H1 (cell line): Measurements from ENCODE around the gene MCM6. TPM values are rescaled to one million over a fixed set of nuclear protein-coding genes. Genes with fewer than 3 reads are reported as not detected.

Experiments
- CTCF ChIA-PET: fragments of 300-600 bp; sonication (Branson Sonifier 250); formaldehyde crosslinking; loops from one replicate; lab custom pipeline; 2021; ENCODE audit not compliant: partially characterized antibody; lab: Charles Lee
- POLR2A ChIA-PET: fragments of 300-600 bp; sonication (Branson Sonifier 250); formaldehyde crosslinking; loops from one replicate; lab custom pipeline; 2021; ENCODE audit warnings: inconsistent platforms; ENCODE audit not compliant: partially characterized antibody; lab: Charles Lee
- DNase-seq, 2 experiments: peaks; one replicate each; pipeline versions ENCODE4 v3.0.0 to v3.0.0-alpha.2; 2010 to 2022; ENCODE audit warnings: low spot score in 2 of 2, low read depth in 1 of 2, mixed read lengths in 1 of 2
- FAIRE-seq: peaks from 2 replicates; lab custom pipeline; 2011; peaks lifted over from hg19 to GRCh38; lab: Jason Lieb, UNC
- H2AFZ ChIP-seq: 2 replicates; pipeline ENCODE4 v1.8.1; 2012; ENCODE audit warnings: low read length, inconsistent platforms
- H2AK5ac ChIP-seq: 2 replicates; pipeline ENCODE4 v1.6.1; 2013; ENCODE audit warnings: low read depth, low read length
- H2BK120ac ChIP-seq: replicated peaks from 2 replicates; pipeline ENCODE3; 2013; ENCODE audit warnings: low read depth, low read length, inconsistent platforms
- H2BK12ac ChIP-seq: 2 replicates; pipeline ENCODE4 v1.6.1; 2013; ENCODE audit warnings: low read depth, low read length
- H2BK15ac ChIP-seq: 2 replicates; pipeline ENCODE4 v1.6.1; 2013; ENCODE audit warnings: low read length
- H2BK20ac ChIP-seq: 2 replicates; pipeline ENCODE4 v1.6.1; 2013; ENCODE audit warnings: low read length
- H2BK5ac ChIP-seq: 2 replicates; pipeline ENCODE4 v1.6.1; 2013; ENCODE audit warnings: low read depth, low read length
- H3K14ac ChIP-seq: 2 replicates; pipeline ENCODE4 v1.6.1; 2013; ENCODE audit warnings: inconsistent platforms; ENCODE audit not compliant: insufficient read length
- H3K18ac ChIP-seq: 2 replicates; pipeline ENCODE4 v1.6.1; 2013; ENCODE audit warnings: low read length; ENCODE audit errors: extremely low read depth
- H3K23ac ChIP-seq: 2 replicates; pipeline ENCODE4 v1.6.1; 2013; ENCODE audit warnings: inconsistent platforms; ENCODE audit not compliant: insufficient read length
- H3K23me2 ChIP-seq: 2 replicates; pipeline ENCODE4 v1.6.1; 2013; ENCODE audit warnings: low read depth, low read length
- H3K27ac ChIP-seq: 2 replicates; pipeline ENCODE4 v1.6.1; 2011; ENCODE audit warnings: low read depth, low read length, inconsistent platforms
- H3K27me3 ChIP-seq, 4 experiments: replicated peaks in 1 of 4; 1 replicate in 1 of 4; 2 replicates in 3 of 4; pipeline versions ENCODE4 v1.6.1 to v1.8.1; 2011 to 2013; ENCODE audit warnings: low read length in 3 of 4, mild to moderate bottlenecking in 3 of 4, inconsistent platforms in 2 of 4, mixed read lengths in 2 of 4, moderate library complexity in 1 of 4; ENCODE audit not compliant: control insufficient read depth in 3 of 4, insufficient read depth in 3 of 4; ENCODE audit errors: extremely low read depth in 1 of 4
- H3K36me3 ChIP-seq, 4 experiments: 2 replicates each; pipeline versions ENCODE4 v1.6.1 to v1.8.1; 2011 to 2013; ENCODE audit warnings: mild to moderate bottlenecking in 4 of 4, low read length in 3 of 4, moderate library complexity in 2 of 4, control low read depth in 1 of 4, inconsistent platforms in 1 of 4; ENCODE audit not compliant: insufficient read depth in 4 of 4, control insufficient read depth in 2 of 4
- H3K4ac ChIP-seq: replicated peaks from 2 replicates; pipeline ENCODE3; 2013; ENCODE audit warnings: low read length, low read depth, mixed read lengths, inconsistent platforms; ENCODE audit not compliant: insufficient read length
- H3K4me1 ChIP-seq, 4 experiments: replicated peaks in 1 of 4; 1 replicate in 1 of 4; 2 replicates in 3 of 4; pipeline versions ENCODE4 v1.6.1 to v1.8.1; 2011 to 2013; ENCODE audit warnings: low read length in 3 of 4, inconsistent platforms in 2 of 4, mixed read lengths in 1 of 4; ENCODE audit not compliant: insufficient read depth in 4 of 4, control insufficient read depth in 3 of 4
- H3K4me2 ChIP-seq, 2 experiments: 2 replicates each; pipeline versions ENCODE4 v1.6.1 to v1.8.1; 2011 to 2013; ENCODE audit warnings: low read depth in 2 of 2, low read length in 2 of 2, control low read depth in 1 of 2, inconsistent platforms in 1 of 2, mild to moderate bottlenecking in 1 of 2; ENCODE audit not compliant: insufficient read depth in 1 of 2
- H3K4me3 ChIP-seq, 4 experiments: fragments of 200-600, 300-600 bp in 1 of 4; sonication (generic), shearing (Covaris generic), sonication (Bioruptor Twin) in 1 of 4; 2 replicates each; pipeline versions ENCODE4 v1.5.1 to v1.8.1; 2011 to 2016; ENCODE audit warnings: low read length in 4 of 4, low read depth in 3 of 4, control low read depth in 2 of 4, inconsistent platforms in 2 of 4, mild to moderate bottlenecking in 2 of 4, mixed read lengths in 1 of 4, moderate library complexity in 1 of 4; ENCODE audit not compliant: insufficient read depth in 2 of 4; ENCODE audit errors: extremely low read depth in 1 of 4
- H3K56ac ChIP-seq: replicated peaks from 2 replicates; pipeline ENCODE3; 2013; ENCODE audit warnings: low read depth, mild to moderate bottlenecking, mixed read lengths, low read length, inconsistent platforms; ENCODE audit not compliant: insufficient read length
- H3K79me1 ChIP-seq: 2 replicates; pipeline ENCODE4 v1.6.1; 2013; ENCODE audit warnings: low read depth, low read length, control low read depth
- H3K79me2 ChIP-seq, 2 experiments: 2 replicates each; pipeline versions ENCODE4 v1.6.1 to v1.8.1; 2012 to 2013; ENCODE audit warnings: low read length in 2 of 2, mild to moderate bottlenecking in 2 of 2, inconsistent platforms in 1 of 2; ENCODE audit not compliant: insufficient read depth in 2 of 2, control insufficient read depth in 1 of 2
- H3K9ac ChIP-seq, 4 experiments: replicated peaks in 1 of 4; 1 replicate in 1 of 4; 2 replicates in 3 of 4; pipeline versions ENCODE4 v1.6.1 to v1.8.1; 2011 to 2013; ENCODE audit warnings: low read depth in 3 of 4, low read length in 3 of 4, control low read depth in 2 of 4, mild to moderate bottlenecking in 2 of 4, moderate library complexity in 2 of 4, inconsistent platforms in 1 of 4; ENCODE audit errors: extremely low read depth in 1 of 4
- H3K9me3 ChIP-seq, 2 experiments: 2 replicates each; pipeline versions ENCODE4 v1.6.1 to v1.8.1; 2012 to 2013; ENCODE audit warnings: mild to moderate bottlenecking in 2 of 2, moderate library complexity in 2 of 2, control low read depth in 1 of 2, inconsistent platforms in 1 of 2, low read depth in 1 of 2, low read length in 1 of 2, mixed read lengths in 1 of 2; ENCODE audit not compliant: insufficient read depth in 2 of 2
- H4K20me1 ChIP-seq, 2 experiments: replicated peaks in 1 of 2; 2 replicates each; pipeline versions ENCODE3 to v1.8.1; 2011 to 2013; ENCODE audit warnings: inconsistent platforms in 2 of 2, low read length in 2 of 2, mild to moderate bottlenecking in 1 of 2; ENCODE audit not compliant: insufficient read depth in 2 of 2, control insufficient read depth in 1 of 2
- H4K5ac ChIP-seq: 2 replicates; pipeline ENCODE4 v1.6.1; 2013; ENCODE audit warnings: low read length, low read depth, mixed read lengths, inconsistent platforms; ENCODE audit not compliant: insufficient read length
- H4K8ac ChIP-seq: 2 replicates; pipeline ENCODE4 v1.8.0; 2013; ENCODE audit warnings: mild to moderate bottlenecking, moderate library complexity, low read length, inconsistent platforms; ENCODE audit not compliant: insufficient read depth; ENCODE audit errors: extremely low read depth
- H4K91ac ChIP-seq: replicated peaks from 2 replicates; pipeline ENCODE3; 2013; ENCODE audit warnings: low read length, mixed read lengths, inconsistent platforms; ENCODE audit not compliant: insufficient read length
- BCL11A ChIP-seq, 2 experiments: IDR thresholded peaks; one replicate each; pipeline ENCODE4 v1.6.1; 2011; ENCODE audit warnings: low read depth in 2 of 2, low read length in 2 of 2, mild to moderate bottlenecking in 2 of 2
- EP300 ChIP-seq, 2 experiments: IDR thresholded peaks; 1 replicate in 1 of 2; 2 replicates in 1 of 2; pipeline ENCODE4 v1.6.1; 2011 to 2012; ENCODE audit warnings: low read depth in 2 of 2, low read length in 2 of 2, mild to moderate bottlenecking in 2 of 2, borderline replicate concordance in 1 of 2, inconsistent platforms in 1 of 2, moderate library complexity in 1 of 2
- HDAC6 ChIP-seq: IDR thresholded peaks from one replicate; pipeline ENCODE4 v1.7.1; 2012; ENCODE audit warnings: low read depth, mild to moderate bottlenecking, inconsistent platforms, low read length, moderate library complexity
- RNF2 ChIP-seq: fragments of 200-900, 300-1000 bp; sonication (generic); IDR thresholded peaks from 2 replicates; pipeline ENCODE4 v1.7.1; 2016; ENCODE audit warnings: borderline replicate concordance, low read depth, mild to moderate bottlenecking, antibody characterized with exemption, low read length; ENCODE audit not compliant: poor library complexity, severe bottlenecking; ENCODE audit errors: missing control alignments
- RXRA ChIP-seq: IDR thresholded peaks from 2 replicates; pipeline ENCODE4 v1.6.1; 2011; ENCODE audit warnings: low read depth, mild to moderate bottlenecking, low read length, moderate library complexity; ENCODE audit not compliant: insufficient read depth
- SAP30 ChIP-seq: fragments of 300-600 bp; sonication (generic); IDR thresholded peaks from 2 replicates; pipeline ENCODE4 v1.7.1; 2012; ENCODE audit warnings: low read length, moderate library complexity, mild to moderate bottlenecking, inconsistent platforms; ENCODE audit not compliant: insufficient read depth, insufficient replicate concordance
- SIRT6 ChIP-seq: IDR thresholded peaks from one replicate; pipeline ENCODE4 v1.7.1; 2012; ENCODE audit warnings: low read length, inconsistent platforms
- SUZ12 ChIP-seq: fragments of 200-600 bp; sonication (generic); IDR thresholded peaks from 2 replicates; pipeline ENCODE4 v1.6.1; 2012; ENCODE audit warnings: mild to moderate bottlenecking, inconsistent platforms, low read length, moderate library complexity, mixed read lengths
- WGBS, 2 experiments: shearing (Covaris generic) in 1 of 2; methylation state at CpG; one replicate each; pipeline versions ENCODE4 v1.1.6 to v1.1.7; 2013 to 2015; ENCODE audit warnings: low lambda C conversion rate in 2 of 2, mixed read lengths in 2 of 2, inconsistent platforms in 1 of 2, low coverage in 1 of 2, missing lambda C conversion rate in 1 of 2; ENCODE audit not compliant: insufficient replicate concordance in 2 of 2, insufficient coverage in 1 of 2, insufficient read length in 1 of 2; ENCODE audit errors: extremely low coverage in 1 of 2, missing lambda C conversion rate in 1 of 2; 5-methylcytosine and 5-hydroxymethylcytosine counted together
- polyA plus RNA-seq, 7 experiments: library from polyadenylated mRNA; depleted of rRNA in 3 of 7; stranded (reverse) in 5 of 7; unstranded in 2 of 7; fragments of >200 nt in 5 of 7; fragments of 200-250 nt in 2 of 7; gene quantifications; 1 replicate in 5 of 7; 2 replicates in 1 of 7; 4 replicates in 1 of 7; pipeline versions ENCODE4 v1.2.1 to v1.2.3, GENCODE V29; 2011 to 2013; ENCODE audit warnings: missing spikeins in 2 of 7, mixed read lengths in 2 of 7
- total RNA-seq: library from RNA; stranded (reverse); fragmentation: NEBNext Ultra II Directional; extraction: Animal tissue kit (Norgen Biotek cat#: 25700); gene quantifications from 2 replicates; pipeline ENCODE4 v1.2.1, GENCODE V29; 2021

The MCM6 gene
- total and polyA plus RNA-seq, 2 of the 8 experiments (the other 6 are each of a cell fraction or from before 2014, with no cell fraction given), result 60.2 to 134 TPM

DNA sequence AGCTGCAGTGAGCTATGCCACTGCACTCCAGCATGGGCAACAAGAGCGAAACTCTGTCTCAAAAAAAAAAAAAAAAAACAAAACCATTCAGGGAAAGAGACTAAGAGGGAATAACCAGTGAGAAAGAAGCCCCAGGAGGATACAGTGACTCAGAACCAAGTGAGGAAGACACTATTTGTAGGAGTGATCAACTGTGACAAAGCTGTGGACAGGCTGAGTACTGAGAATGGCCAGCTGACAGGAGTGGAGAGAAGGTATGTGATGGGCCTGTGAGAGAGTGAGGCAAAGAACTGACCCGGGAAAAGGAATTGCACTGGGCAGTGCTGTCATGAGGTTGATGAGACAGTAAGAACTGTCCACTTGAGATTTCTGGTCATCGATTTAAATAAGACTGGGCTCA lies 32.6 kb downstream of the MCM6 start:
- Histone ChIP-seq H3K4ac (no peak overlapping the region), H3K4me1 (no peaks in the 10 kb centered on the region), H4K5ac (no peak overlapping the region), H3K56ac (no peak overlapping the region), H4K91ac (no peak overlapping the region), H3K23ac (no peak overlapping the region), H3K79me2 (no peaks in the 10 kb centered on the region), H4K8ac (no peak overlapping the region), H2AFZ (no peak overlapping the region), H2AK5ac (no peak overlapping the region), H3K14ac (no peak overlapping the region), H3K18ac (no peak overlapping the region), H3K23me2 (no peaks in the 10 kb centered on the region), H2BK120ac (no peak overlapping the region), H2BK15ac (no peak overlapping the region), H3K79me1 (no peaks in the 10 kb centered on the region; the same call in 1 of the 2 replicates), H3K27me3 (no peaks in the 10 kb centered on the region), H3K9me3 (no peaks in the 10 kb centered on the region), H2BK20ac (no peak overlapping the region), H2BK12ac (no peak overlapping the region), H3K36me3 (peaks cover 18 to 85% (median 52%) of the 10 kb centered on the region in 4 experiments), H3K4me3 (no peak overlapping the region), H3K4me2 (no peak overlapping the region), H4K20me1 (peaks cover 0 to 4% of the 10 kb centered on the region in 2 experiments), H2BK5ac (no peak overlapping the region), H3K27ac (no peak overlapping the region), H3K9ac (no peak overlapping the region)
- ChIA-PET CTCF (interaction anchor here (0.6 to 1.0 kb wide), 3 partner anchors 11 to 51 kb away, joined by 4 read pairs; no protein-coding TSS in a partner anchor), POLR2A (no interaction called here)
- WGBS, 2 experiments, result 94% methylated on average over 2 of the region's 3 CpGs; no CpG with 5 or more reads in 1 of the 2 experiments
- FAIRE-seq, result no peak
- peak in 1 of 2 experiments; percentile 2 for DNase-seq
- no peak for TF ChIP-seq SUZ12
- TF ChIP-seq BCL11A (IDR thresholded peaks at IDR 0.05; ENCODE audit: low read depth in 2 of 2, low read length in 2 of 2), result no peak
- TF ChIP-seq HDAC6, result no peak
- no peak for TF ChIP-seq RNF2
- no peak for TF ChIP-seq SIRT6
- TF ChIP-seq RXRA, result no peak
- TF ChIP-seq EP300 (IDR thresholded peaks at IDR 0.05; ENCODE audit: borderline replicate concordance in 1 of 2, low read depth in 2 of 2, low read length in 2 of 2), result no peak
- TF ChIP-seq SAP30, result no peak
